Gastroesophageal sphincter (tissue), 3 donors: ENCODE measurements around the gene SPTLC3.

ENCODE experiments used
- EP300 ChIP-seq: sonication (generic); formaldehyde crosslinking; IDR thresholded peaks from one replicate; pipeline ENCODE4 v1.6.1; 2017; ENCODE audit warnings: antibody characterized with exemption, mild to moderate bottlenecking
- POLR2A ChIP-seq, 2 donors: fragments of 450-650 bp; IDR thresholded peaks; one replicate each; pipeline ENCODE4 v1.6.1; 2017; ENCODE audit warnings: antibody characterized with exemption in 2 of 2, mild to moderate bottlenecking in 2 of 2, moderate library complexity in 1 of 2
- TF ChIP-seq, protein P1 (sequence below), 4 experiments: fragments of 200-600 bp in 2 of 4; fragments of 450-650 bp in 2 of 4; sonication (generic) in 1 of 4; IDR thresholded peaks; one replicate each; pipeline ENCODE4 v1.5.1; 2017 to 2019; ENCODE audit warnings: antibody characterized with exemption in 4 of 4, mild to moderate bottlenecking in 2 of 4, moderate library complexity in 2 of 4

DNA sequence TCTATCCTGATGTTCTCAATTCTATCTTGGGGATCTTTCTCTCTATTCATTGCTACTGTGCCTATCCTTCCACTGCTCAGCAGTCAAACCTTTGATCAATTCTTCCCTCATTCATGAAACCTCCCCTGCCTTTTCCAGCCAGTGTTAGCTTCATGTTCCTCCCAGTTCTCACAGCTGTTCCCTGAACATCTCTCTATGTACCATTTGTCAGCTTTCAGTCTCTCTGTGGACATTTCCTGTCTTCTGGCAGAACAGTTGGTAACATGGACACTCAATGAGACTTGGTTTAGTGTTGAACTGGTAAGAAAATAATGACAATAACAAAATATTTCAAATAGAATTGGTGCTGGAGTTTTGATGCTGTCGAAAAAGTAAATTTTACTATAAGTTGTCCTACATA lies 26.2 kb downstream of the SPTLC3 start:
- TF ChIP-seq, protein P1, sequence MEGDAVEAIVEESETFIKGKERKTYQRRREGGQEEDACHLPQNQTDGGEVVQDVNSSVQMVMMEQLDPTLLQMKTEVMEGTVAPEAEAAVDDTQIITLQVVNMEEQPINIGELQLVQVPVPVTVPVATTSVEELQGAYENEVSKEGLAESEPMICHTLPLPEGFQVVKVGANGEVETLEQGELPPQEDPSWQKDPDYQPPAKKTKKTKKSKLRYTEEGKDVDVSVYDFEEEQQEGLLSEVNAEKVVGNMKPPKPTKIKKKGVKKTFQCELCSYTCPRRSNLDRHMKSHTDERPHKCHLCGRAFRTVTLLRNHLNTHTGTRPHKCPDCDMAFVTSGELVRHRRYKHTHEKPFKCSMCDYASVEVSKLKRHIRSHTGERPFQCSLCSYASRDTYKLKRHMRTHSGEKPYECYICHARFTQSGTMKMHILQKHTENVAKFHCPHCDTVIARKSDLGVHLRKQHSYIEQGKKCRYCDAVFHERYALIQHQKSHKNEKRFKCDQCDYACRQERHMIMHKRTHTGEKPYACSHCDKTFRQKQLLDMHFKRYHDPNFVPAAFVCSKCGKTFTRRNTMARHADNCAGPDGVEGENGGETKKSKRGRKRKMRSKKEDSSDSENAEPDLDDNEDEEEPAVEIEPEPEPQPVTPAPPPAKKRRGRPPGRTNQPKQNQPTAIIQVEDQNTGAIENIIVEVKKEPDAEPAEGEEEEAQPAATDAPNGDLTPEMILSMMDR (IDR thresholded peaks at IDR 0.05) = no peak
- TF ChIP-seq POLR2A (IDR thresholded peaks at IDR 0.05) (no peak), EP300 (no peak)
